ENCODE results near the gene LEFTY1.
A peak's percentile ranks its signal among the peaks of the same experiment; 100 is the strongest.

Gene LEFTY1

GRCh38 chr1:225871359-225872074 is 17.4 kb downstream of the LEFTY1 start:
- DNase-seq: no peak

GRCh38 chr1:225870911-225871310 is 18.0 kb downstream of the LEFTY1 start:
- DNase-seq: no peak

- DNase-seq: no peak
These were observed 20.2 kb downstream of the LEFTY1 start for GRCh38 chr1:225868631-225869330.

GRCh38 chr1:225866981-225867380 is 22.0 kb downstream of the LEFTY1 start:
- DNase-seq: no peak

- DNase-seq: peak; percentile 24
These were observed 22.7 kb downstream of the LEFTY1 start for GRCh38 chr1:225866061-225866837.

- DNase-seq: no peak
These were observed 23.4 kb downstream of the LEFTY1 start for GRCh38 chr1:225865514-225865913.

- DNase-seq: no peak
These were observed 25.8 kb downstream of the LEFTY1 start for GRCh38 chr1:225863167-225863566.

- DNase-seq: no peak
These were observed 26.4 kb downstream of the LEFTY1 start for GRCh38 chr1:225862581-225862950.

GRCh38 chr1:225861834-225862580 is 26.9 kb downstream of the LEFTY1 start:
- DNase-seq: no peak

GRCh38 chr1:225860876-225861441 is 28.0 kb downstream of the LEFTY1 start:
- DNase-seq: no peak

GRCh38 chr1:225860107-225860506 is 28.8 kb downstream of the LEFTY1 start:
- DNase-seq: no peak

- no peak for DNase-seq
These were observed 29.8 kb downstream of the LEFTY1 start for GRCh38 chr1:225859151-225859550.

- no peak for DNase-seq
These were observed 31.7 kb downstream of the LEFTY1 start for GRCh38 chr1:225857256-225857655.

GRCh38 chr1:225855503-225856300 is 33.2 kb downstream of the LEFTY1 start:
- no peak for DNase-seq

- DNase-seq: no peak
These were observed 35.5 kb downstream of the LEFTY1 start for GRCh38 chr1:225853441-225853840.

- no peak for DNase-seq
These were observed 36.4 kb downstream of the LEFTY1 start for GRCh38 chr1:225852413-225853124.

- no peak for DNase-seq
These were observed 37.1 kb downstream of the LEFTY1 start for GRCh38 chr1:225851805-225852204.

GRCh38 chr1:225850370-225850769 is 38.6 kb downstream of the LEFTY1 start:
- DNase-seq: no peak

GRCh38 chr1:225849925-225850324 is 39.0 kb downstream of the LEFTY1 start:
- DNase-seq: no peak

- DNase-seq: no peak
These were observed 40.7 kb downstream of the LEFTY1 start for GRCh38 chr1:225848030-225848955.
